HEK293T (cell line): ENCODE results near the gene TMEM62.

ENCODE experiments used
- CTCF ChIA-PET: fragments of 350-600 bp; formaldehyde crosslinking; extraction: SDS; loops from one replicate; lab custom pipeline; 2021; ENCODE audit warnings: antibody characterized with exemption, inconsistent platforms; lab: Yijun Ruan, JAX
- POLR2A ChIA-PET: fragments of 350-600 bp; formaldehyde crosslinking; extraction: SDS; loops from one replicate; lab custom pipeline; 2020; ENCODE audit warnings: antibody characterized with exemption, inconsistent platforms; lab: Yijun Ruan, JAX
- DNase-seq: peaks from one replicate; pipeline ENCODE4 v3.0.0; 2012; ENCODE audit warnings: mixed read lengths; ENCODE audit errors: extremely low spot score
- ARNT ChIP-seq: fragments of 450-650 bp; IDR thresholded peaks from 2 replicates; pipeline ENCODE4 v1.6.1; 2017; ENCODE audit warnings: mild to moderate bottlenecking
- BHLHE40 ChIP-seq: fragments of 450-650 bp; IDR thresholded peaks from 2 replicates; pipeline ENCODE4 v1.6.1; 2016; ENCODE audit warnings: mild to moderate bottlenecking, moderate library complexity, borderline replicate concordance
- CTBP1 ChIP-seq: fragments of 450-650 bp; IDR thresholded peaks from 2 replicates; pipeline ENCODE4 v1.6.1; 2016; ENCODE audit warnings: borderline replicate concordance
- ELF4 ChIP-seq: fragments of 450-650 bp; IDR thresholded peaks from 2 replicates; pipeline ENCODE4 v1.6.1; 2017; ENCODE audit warnings: antibody characterized with exemption
- FOXA1 ChIP-seq: fragments of 450-650 bp; IDR thresholded peaks from 2 replicates; pipeline ENCODE4 v1.6.1; 2016; ENCODE audit warnings: mild to moderate bottlenecking
- FOXK2 ChIP-seq: fragments of 450-650 bp; IDR thresholded peaks from 2 replicates; pipeline ENCODE4 v1.6.1; 2016; ENCODE audit warnings: mild to moderate bottlenecking
- FOXM1 ChIP-seq: fragments of 450-650 bp; IDR thresholded peaks from 2 replicates; pipeline ENCODE4 v1.6.1; 2017; ENCODE audit warnings: mild to moderate bottlenecking, borderline replicate concordance
- HDGF ChIP-seq: fragments of 450-650 bp; IDR thresholded peaks from 2 replicates; pipeline ENCODE4 v1.6.1; 2017; ENCODE audit warnings: antibody characterized with exemption, borderline replicate concordance
- L3MBTL2 ChIP-seq: fragments of 450-650 bp; conservative IDR thresholded peaks from 2 replicates; pipeline ENCODE4 v1.6.1; 2016; ENCODE audit warnings: mild to moderate bottlenecking
- LEF1 ChIP-seq: fragments of 450-650 bp; IDR thresholded peaks from 2 replicates; pipeline ENCODE4 v1.6.1; 2017; ENCODE audit warnings: mild to moderate bottlenecking, borderline replicate concordance
- NFRKB ChIP-seq: fragments of 450-650 bp; IDR thresholded peaks from 2 replicates; pipeline ENCODE4 v1.6.1; 2016; ENCODE audit warnings: mild to moderate bottlenecking, moderate library complexity
- SP1 ChIP-seq: fragments of 450-650 bp; IDR thresholded peaks from 2 replicates; pipeline ENCODE4 v1.6.1; 2017
- SUZ12 ChIP-seq: fragments of 450-650 bp; IDR thresholded peaks from 2 replicates; pipeline ENCODE4 v1.6.1; 2016; ENCODE audit warnings: mild to moderate bottlenecking
- TARDBP ChIP-seq: fragments of 450-650 bp; IDR thresholded peaks from 2 replicates; pipeline ENCODE4 v1.6.1; 2016
- ZNF384 ChIP-seq: fragments of 450-650 bp; IDR thresholded peaks from 2 replicates; pipeline ENCODE4 v1.6.1; 2016
- TF ChIP-seq, protein P1 (sequence below): fragments of 450-650 bp; IDR thresholded peaks from 2 replicates; pipeline ENCODE4 v1.6.1; 2016

The TMEM62 gene

DNA sequence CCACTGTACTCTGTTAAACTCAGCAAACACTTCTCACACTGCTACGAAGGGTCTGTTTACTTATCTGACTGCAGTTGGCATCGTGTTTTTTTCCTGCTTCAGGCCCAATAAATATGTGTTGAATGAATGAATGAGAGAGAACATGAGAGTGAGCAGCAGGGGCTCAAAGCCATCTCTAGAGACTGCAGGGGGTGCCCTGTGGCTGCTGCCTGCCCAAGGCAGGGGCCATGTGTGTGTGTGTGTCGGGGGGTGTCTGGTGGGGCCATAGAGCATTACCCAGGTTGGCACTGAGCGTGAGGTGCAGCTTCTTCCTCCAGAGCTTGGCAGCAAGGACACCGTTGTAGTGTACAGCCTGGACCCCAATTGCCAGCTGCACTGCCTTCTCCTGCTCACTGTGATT lies 72.7 kb downstream of the TMEM62 start:
- CTCF ChIA-PET = no interaction called here
- no peak for DNase-seq
- POLR2A ChIA-PET = no interaction called here
- TF ChIP-seq CTBP1 = no peak
- TF ChIP-seq NFRKB = no peak
- no peak for TF ChIP-seq ELF4
- no peak for TF ChIP-seq ZNF384
- TF ChIP-seq SUZ12 = no peak
- TF ChIP-seq FOXA1 = no peak
- no peak for TF ChIP-seq HDGF

DNA sequence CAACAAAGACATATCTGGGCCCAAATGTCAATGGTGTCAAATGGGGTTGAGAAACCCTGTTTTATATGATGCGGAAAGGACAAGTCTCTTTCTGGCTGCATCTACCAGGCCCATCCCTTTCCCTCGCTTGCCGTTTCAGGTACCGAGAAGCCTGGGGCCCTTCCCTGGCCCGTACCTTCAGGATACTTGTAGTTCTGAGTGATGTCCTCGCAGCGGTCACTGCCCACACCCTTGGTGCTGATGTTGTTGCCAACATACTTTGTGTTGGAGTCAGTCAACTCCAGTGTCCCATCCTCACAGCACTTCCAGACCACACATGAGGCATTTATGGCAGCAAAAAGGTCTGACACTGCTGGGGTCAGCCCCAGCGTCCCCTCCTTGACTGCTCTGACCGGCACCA lies 73.6 kb downstream of the TMEM62 start:
- TF ChIP-seq, protein P1, sequence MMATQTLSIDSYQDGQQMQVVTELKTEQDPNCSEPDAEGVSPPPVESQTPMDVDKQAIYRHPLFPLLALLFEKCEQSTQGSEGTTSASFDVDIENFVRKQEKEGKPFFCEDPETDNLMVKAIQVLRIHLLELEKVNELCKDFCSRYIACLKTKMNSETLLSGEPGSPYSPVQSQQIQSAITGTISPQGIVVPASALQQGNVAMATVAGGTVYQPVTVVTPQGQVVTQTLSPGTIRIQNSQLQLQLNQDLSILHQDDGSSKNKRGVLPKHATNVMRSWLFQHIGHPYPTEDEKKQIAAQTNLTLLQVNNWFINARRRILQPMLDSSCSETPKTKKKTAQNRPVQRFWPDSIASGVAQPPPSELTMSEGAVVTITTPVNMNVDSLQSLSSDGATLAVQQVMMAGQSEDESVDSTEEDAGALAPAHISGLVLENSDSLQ = no peak
- no peak for TF ChIP-seq ELF4
- no peak for DNase-seq
- ChIA-PET POLR2A (no interaction called here), CTCF (no interaction called here)

DNA sequence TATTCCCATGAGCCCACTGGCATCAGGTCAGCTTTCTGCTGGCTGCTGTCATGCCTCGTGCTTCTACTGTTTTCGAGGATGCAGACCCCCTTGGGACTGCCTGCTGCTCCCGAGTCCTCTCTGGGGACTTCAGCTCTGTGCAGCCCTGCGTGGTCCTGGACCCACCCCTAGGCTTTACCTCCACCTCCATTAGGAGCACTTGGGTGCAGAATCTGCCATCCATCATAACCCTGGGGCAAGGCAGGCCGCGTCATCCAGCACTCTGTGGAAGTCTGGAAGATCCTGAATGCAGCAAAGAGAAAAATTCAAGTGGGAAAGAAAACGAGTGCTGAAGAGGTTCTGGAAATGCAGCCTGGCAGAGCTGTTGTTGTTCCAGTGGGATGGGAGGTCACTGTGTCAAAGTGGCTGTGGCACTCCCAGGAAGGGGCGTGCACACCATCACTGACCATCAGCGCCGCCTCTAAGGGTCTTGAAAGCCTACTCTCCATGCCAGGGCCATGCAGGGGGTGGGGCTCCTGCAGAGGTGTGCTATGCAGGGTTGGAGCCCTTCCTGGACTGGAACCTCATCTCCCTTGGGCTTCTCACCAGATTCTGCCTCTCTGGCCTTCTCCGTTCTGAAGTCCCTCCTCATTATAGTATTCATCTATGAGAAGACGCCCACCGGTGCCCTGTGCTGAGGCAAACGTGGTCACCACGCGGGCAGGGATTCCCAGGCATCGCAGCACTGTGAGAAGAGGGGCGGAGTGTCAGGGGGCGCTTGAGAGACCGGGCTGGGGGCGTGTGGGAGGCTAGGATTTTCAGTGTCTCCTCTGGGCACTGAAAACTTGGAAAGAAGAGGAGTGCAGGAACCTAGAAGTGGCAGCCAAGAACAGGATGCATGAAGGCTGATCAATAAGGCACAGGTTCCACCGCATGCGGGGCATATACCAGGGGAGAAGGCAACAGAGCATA lies 74.9 kb downstream of the TMEM62 start:
- no peak for TF ChIP-seq ARNT
- ChIA-PET CTCF (interaction anchor here (0.7 to 0.8 kb wide), 2 partner anchors 17 to 78 kb away, joined by 3 read pairs; no protein-coding TSS in a partner anchor), POLR2A (no interaction called here)
- no peak for DNase-seq

GRCh38 chr15:43209059-43209824 lies 75.9 kb downstream of the TMEM62 start:
- peak; percentile 36 for DNase-seq
- CTCF ChIA-PET = no interaction called here
- POLR2A ChIA-PET = no interaction called here
- no peak for TF ChIP-seq L3MBTL2
- TF ChIP-seq FOXM1 = no peak
- no peak for TF ChIP-seq CTBP1
- no peak for TF ChIP-seq ZNF384
- no peak for TF ChIP-seq ELF4
- no peak for TF ChIP-seq BHLHE40
- TF ChIP-seq HDGF = no peak
- no peak for TF ChIP-seq LEF1
- TF ChIP-seq TARDBP = no peak
- TF ChIP-seq SP1 = no peak
- TF ChIP-seq NFRKB = no peak
- TF ChIP-seq ARNT = no peak
- TF ChIP-seq SUZ12 = no peak
- no peak for TF ChIP-seq FOXK2
- TF ChIP-seq, protein P1 = no peak
- no peak for TF ChIP-seq FOXA1

GRCh38 chr15:43210172-43210745 lies 76.9 kb downstream of the TMEM62 start:
- CTCF ChIA-PET = interaction anchor here (2.2 kb wide), 1 partner anchor 15 kb away, joined by 7 read pairs; no protein-coding TSS in a partner anchor

DNA sequence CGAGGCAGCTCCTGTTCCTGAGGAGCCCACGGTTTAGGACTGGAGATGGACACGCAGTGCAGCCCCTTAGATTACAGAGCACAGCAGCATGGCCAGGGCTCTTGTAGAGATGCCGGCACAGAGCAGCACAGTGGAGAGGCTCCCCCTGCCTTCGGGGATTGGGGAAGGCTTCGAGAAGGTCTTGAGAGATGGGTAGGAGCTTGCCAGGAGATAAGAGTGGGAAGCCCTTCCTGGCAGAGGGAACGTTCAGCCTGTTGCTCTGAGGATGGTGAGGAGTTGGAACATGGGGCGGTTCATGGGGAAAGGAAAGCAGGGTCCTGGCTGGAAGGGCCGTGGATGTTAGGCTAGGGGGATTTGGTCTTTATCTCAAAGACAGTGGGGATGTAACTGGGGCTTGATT lies 77.4 kb downstream of the TMEM62 start:
- CTCF ChIA-PET = interaction anchor here (2.2 kb wide), 1 partner anchor 14 kb away, joined by 7 read pairs; no protein-coding TSS in a partner anchor
- POLR2A ChIA-PET = no interaction called here
- no peak for TF ChIP-seq L3MBTL2
- TF ChIP-seq ARNT = no peak
- TF ChIP-seq FOXK2 = no peak
- no peak for DNase-seq

More at GRCh38 chr15:43210172-43210745, 76.9 kb downstream of the TMEM62 start:
- POLR2A ChIA-PET = no interaction called here
- DNase-seq = no peak
- TF ChIP-seq FOXA1 (no peak), NFRKB (no peak), ZNF384 (no peak)

GRCh38 chr15:43211224-43211735 lies 77.9 kb downstream of the TMEM62 start:
- CTCF ChIA-PET = interaction anchor here (2.2 kb wide), 1 partner anchor 14 kb away, joined by 7 read pairs; no protein-coding TSS in a partner anchor

More at GRCh38 chr15:43211224-43211735, 77.9 kb downstream of the TMEM62 start:
- DNase-seq = no peak
- POLR2A ChIA-PET = no interaction called here
- TF ChIP-seq CTBP1 = no peak
- no peak for TF ChIP-seq TARDBP
- no peak for TF ChIP-seq ARNT
- TF ChIP-seq ELF4 = no peak
